GM21825 (cell line): ENCODE results near the gene ZNRF1.
"Not testable (repeated sequence)": the region's sequence is repeated elsewhere in the genome, so short reads cannot be mapped to it uniquely, and the experiment has no call there.

ENCODE experiments used
- ATAC-seq: cut with Tn5 transposase; IDR thresholded peaks from one replicate; pipeline ENCODE4 v1.9.1; 2021; ENCODE audit warnings: mild to moderate bottlenecking, moderate library complexity; ENCODE audit not compliant: unreplicated experiment

The ZNRF1 gene

DNA sequence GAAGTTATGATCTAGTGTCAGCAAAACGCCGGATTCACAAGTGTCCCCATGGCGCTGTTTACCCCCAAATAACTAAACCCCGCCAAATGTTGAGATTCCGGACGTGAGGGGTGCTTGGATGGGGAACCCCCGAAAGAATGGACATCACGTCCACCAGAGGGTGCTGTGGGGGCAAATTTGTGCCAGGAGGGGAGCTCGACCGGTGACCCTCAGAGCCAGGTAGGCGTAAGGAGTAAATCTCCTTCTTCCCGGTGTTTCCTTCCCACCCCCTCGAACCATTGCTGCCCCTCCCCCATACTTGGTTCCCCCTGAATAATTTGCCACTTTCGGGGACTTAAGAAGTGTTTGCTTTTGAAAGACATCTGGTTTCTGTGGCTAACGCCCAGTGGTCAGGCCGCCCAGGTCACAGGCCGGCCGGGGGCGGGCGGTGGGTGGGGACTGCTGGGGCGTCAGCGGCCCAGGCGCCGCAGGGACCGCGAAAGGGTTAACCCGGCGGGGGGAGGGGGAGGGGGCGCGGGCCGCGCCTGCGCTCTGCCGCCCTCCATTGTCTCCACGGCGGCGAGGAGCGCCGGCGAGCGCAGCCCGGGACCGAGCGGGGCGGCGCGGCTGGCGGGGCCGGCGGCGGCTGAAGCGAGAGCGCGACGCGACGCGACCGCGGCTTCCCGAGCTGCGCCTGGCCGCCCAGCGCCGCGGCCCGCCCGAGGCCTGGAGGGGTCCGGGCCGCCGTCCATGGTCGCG, at the start of gene ZNRF1:
ZNRF1 (plus strand) TSS at position 544 of the 738 bp plus-strand sequence. CDS start 648 bp downstream, outside the sequence.
- ATAC-seq = peak; percentile 60

DNA sequence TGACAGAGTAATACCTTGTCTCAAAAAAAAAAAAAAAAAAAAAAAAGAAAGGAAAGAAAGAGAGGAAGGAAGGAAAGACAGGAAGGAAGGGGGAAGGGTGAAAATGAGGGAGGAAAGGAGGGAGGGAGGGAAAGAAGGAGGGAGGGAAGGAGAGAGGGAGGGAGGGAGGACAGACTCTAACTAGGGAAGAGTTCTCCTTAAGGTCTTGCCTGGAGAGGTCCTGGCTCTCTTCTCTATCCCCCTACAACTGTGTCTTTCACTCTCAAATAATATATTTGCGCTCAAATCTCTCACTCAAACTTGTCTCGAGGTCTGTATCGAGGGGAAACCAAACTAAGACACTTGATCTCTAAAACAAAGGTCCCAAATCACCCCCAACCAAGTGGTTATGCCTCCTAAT, 49.5 kb upstream of the ZNRF1 start:
- ATAC-seq = no peak

DNA sequence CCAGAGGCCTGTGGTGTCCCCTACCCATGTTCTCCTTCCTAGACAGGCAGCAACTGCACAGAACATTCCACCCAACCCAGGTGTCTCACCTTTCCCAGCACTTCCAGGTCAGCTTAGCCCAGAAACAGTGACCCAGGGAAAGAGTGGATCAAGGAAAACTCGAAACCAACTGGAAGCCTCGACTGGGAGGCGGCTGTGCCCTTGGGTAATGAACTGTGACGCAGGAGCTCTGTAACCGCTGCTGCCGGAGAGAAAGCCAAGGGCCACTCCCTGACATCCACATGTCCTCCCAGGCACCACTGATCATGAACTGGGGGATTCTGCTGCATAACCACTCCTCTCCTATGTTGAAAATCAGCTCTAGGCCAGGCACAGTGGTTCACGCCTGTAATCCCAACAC, 48.3 kb upstream of the ZNRF1 start:
- ATAC-seq = no peak

DNA sequence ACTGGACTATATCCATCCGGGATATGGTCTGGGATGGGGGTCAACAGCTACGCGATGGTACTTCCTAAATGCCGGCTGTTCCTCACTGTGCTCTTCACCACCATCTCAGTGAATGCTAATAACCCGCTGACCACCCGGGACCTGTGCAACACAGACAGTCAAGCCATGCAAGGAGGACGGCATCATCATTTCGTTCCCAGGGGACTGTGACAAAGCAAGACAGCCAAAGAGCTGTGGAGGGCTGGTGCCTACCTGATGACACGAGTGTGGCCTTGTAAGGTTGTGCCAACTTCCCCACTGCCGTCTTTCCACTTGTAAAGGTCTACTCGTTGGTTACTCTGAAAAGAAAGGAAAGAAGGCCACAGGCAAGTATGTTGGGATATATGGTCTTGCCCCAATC, 47.6 kb upstream of the ZNRF1 start:
- ATAC-seq = no peak

DNA sequence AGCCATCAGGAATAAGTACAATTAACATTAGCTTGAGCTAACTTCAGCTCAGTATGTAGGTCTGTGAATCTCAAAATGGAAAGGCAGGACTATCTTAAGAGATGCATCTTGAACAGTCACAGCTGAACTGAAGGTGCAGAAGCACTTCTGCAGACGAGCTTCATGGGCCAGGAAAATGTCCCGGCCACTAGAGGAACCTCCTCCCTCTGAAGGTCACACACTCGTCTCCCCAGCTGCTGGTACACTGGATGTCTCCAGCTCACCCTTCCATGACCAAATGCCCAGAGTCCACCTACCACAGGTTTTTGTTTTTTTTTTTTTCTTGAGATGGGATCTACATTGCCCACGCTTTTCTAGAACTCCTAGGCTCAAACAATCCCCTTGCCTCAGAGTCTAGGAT, 47.1 kb upstream of the ZNRF1 start:
- no peak for ATAC-seq

DNA sequence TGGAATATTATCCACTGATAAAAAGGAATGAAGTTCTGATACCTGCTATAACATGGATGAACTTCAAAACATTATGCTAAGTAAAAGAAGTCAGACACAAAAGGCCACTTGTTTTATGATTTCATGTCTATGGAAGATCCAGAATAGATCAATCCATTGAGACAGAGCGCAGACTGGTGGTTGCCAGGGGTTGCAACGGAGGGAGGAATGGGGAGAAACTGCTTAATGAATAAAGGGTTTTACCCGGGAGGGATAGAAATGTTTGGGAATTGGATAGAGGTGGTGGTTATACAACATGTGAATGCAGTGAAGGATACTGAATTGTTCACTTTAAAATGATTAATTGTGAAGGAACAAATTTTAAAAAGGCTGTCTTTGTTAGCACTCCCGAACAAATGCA, 44.1 kb upstream of the ZNRF1 start:
- no peak for ATAC-seq

DNA sequence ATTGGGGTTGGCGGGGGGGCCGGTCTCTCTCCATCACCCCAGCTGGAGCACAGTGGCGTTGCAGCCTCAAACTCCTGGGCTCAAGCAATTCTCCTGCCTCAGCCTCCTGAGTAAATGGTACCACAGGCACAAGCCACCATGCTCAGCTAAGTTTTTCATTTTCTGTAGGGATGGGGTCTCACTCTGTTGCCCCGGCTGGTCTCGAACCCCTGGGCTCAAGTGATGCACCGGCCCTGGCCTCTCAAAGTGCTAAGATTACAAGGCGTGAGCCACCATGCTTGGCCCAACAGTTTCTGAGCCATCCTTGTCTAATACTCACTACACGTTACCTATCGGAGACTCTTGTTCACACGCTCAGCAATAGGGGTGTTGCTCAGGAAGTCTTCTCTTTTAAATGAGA, 25.5 kb upstream of the ZNRF1 start:
- ATAC-seq = no peak

DNA sequence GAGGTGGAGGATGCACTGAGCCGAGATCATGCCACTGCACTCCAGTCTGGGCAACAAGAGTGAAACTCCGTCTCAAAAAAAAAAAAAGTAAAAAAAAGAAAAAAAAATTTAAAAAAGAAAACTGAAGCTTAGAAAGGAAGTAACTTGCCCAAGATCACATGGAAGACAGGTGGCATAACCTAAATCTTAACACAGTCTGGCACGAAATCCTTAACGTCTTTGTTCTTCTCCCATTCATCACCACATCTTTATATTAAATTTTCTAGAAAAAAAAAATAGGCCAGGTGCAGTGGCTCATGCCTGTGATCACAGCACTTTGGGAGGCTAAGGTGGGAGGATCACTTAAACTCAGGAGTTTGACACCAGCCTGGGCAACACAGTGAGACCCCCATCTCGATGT, 23.2 kb upstream of the ZNRF1 start:
- ATAC-seq = no peak

DNA sequence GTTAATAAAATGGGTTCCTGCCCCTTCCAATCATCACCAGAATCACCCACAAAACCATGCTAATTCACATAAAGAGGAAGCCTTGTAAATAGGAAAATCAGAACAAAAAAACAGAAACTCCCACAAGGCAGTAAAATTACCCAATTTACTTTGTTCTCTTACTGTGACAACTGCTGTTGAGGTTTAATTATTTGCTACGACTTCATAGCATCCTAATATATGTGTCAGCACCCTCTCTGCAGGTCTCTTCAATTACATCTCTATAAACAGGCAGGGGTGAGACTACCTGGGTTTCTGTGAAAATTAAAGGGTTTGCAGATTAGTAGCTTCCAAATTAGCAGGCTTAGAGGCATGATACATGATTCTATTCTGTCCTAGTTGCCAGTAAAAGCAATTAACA, 16.6 kb upstream of the ZNRF1 start:
- no peak for ATAC-seq

DNA sequence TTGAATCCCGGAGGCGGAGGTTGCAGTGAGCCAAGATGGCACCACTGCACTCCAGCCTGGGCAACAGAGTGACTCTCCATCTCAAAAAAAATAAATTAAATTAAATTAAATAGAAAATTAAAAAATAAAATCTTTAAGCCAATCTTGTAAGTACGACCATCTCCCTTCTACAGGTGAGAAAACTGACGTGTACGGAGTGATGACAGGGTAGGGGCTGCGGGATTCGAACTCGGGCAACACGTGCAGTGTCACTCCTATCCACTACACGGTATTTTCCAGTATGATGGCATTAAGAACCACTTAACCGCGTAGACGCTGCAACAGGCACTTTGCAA, 14.7 kb upstream of the ZNRF1 start:
- ATAC-seq = no peak

DNA sequence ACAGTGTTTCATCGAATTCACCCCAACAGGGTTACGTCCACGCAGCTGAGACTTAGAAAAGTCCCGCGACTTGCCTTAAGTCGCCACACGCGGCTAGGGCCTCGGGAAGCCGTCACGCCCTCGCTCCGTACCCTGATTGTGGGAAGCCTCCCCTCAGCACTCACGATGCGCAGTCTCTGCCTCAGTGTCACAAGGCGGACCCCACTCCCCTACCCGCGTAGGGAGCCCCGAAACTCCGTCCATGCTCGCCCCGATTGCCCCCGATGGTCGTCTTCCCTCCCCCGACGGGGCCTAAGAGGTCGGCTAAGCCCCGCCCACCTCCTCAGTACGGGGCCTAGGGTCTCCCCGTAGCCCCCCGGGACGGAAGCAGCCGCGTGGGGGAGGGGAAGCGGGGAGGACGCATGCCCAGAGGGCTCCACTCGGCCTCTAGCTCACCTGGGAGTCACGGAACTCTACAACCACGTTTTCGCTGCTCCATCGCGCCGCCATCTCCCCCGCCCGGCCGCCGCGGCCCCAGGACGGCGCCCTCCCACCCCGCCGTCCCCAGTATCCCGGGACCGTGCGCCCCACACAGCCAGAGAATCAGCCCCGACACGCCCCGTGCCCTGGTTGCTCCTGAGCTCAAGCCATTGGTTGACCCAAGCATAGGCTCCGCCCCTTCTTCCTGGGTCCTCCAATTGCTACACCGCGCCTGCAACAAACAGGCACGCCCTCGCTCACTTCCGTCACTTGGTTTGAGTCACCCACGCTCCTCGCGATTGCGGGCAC, 14.1 kb upstream of the ZNRF1 start, which contains the start of gene WDR59:
WDR59 (minus strand) TSS at position 595 of the 768 bp plus-strand sequence; CDS start at position 489, 106 bp downstream.
- ATAC-seq = peak; percentile 99

DNA sequence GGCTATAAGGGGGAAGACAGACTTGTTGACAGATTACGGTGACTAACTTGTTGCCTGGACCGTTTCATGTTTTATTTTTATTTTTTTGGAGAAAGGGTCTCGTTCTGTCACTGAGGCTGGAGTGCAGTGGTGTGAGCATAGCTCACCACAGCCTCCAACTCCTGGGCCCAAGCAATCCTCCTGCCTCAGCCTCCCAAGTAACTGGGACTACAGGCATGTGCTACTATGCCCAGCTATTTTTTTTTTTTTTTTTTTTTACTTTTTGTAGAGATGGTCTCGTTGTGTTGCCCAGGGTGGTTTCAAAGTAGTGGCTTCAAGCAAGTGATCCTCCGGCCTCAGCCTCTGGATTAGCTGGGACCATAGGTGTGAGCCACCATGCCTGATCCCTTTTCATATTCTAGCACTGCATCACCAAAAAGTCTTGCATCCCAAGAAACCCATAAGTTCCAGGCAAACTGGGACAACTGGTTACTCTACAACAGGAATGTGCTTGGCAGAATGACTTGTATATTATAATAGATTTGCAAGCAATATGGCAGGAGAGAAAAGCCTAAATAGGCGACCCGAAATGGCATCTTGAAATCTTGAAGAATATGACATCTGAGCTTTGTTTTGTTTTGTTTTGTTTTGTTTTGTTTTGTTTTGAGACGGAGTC, 11.7 kb upstream of the ZNRF1 start:
- no peak for ATAC-seq

DNA sequence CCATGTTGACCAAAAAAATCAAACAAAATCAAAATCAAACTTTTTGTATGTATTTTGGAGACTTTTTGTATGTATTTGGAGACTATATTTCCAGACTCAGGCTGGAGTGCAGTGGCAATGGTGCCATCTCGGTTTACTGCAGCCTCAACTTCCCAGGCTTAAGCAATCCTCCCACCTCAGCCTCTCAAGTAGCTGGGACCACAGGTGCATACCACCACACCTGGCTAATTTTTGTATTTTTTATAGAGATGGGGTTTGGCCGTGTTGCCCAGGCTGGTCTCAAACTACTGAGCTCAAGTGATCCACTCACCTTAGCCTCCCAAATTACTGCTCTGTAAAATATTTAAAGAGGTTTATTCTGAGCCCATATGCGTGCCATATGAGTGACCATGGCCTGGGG, 9.0 kb upstream of the ZNRF1 start:
- not testable (repeated sequence) for ATAC-seq

DNA sequence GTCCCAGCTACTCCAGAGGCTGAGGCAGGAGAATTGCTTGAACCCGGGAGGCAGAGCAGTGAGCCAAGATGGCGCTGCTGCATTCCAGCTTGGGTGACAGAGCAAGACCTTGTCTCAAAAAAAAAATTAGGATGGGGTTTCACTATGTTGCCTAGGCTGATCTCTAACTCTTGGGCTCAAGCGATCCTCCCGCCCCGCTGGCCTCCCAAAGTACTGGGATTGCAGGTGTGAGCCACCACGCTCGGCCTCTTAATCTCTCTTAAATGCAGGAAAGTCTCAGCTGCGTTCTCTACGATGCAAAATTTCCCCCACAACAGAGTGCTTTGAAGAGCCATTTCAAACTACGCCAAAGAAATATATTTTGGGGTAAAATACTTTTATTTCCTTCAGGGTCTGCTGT, 8.0 kb upstream of the ZNRF1 start:
- no peak for ATAC-seq

DNA sequence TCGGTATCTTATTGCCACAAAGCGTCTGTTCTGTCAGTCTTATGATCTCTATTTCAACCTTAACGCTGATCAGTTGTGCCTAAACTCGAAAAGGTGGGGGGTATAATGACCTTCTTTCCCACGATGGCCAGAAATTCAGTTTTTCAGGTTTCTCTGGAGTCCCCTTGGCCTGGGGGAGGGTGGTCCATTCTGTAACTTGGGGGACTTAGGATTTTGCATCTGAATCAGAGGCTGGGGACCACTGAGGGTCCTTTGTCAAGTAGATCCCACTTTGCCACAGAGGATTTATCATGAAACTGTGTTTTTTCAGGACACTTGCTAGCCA, 7.6 kb upstream of the ZNRF1 start:
- ATAC-seq = no peak

DNA sequence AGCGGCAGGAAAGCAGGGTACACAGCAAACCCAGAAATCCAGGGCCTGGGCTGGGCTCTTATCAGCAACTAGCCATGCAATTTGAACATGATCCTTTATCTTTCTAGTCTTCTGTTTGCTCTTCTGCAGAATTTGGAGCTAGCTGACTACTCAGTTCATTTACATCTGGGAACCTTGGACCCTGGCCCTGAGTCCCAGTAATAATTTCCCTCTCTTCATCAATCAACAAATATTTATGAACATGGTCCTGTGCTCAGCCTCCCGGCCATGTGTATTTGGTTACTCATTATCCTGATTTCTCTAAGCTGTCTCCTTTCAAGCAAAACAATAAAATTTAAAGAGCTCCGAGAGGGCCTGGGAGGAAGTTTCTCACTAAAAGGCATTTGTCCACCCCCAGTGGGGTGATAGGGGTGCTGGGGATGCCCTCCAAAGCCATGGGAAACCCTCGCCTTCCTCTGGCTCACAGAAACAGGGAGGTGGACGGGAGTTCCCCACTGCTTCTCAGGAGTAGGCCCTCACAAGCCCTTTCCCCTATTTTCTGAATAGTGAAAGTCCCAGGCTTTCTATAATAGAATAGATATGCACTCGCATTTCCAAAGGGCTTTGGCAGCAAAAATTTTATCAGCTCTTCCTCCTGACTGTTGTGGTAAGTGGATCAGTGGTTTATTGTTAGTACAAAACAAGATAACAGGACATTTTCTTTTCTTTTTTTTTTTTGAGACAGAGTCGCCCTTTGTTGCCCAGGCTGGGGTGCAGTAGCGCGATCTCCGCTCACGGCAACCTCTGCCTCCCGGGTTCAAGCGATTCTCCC, 7.0 kb upstream of the ZNRF1 start:
- ATAC-seq = no peak

DNA sequence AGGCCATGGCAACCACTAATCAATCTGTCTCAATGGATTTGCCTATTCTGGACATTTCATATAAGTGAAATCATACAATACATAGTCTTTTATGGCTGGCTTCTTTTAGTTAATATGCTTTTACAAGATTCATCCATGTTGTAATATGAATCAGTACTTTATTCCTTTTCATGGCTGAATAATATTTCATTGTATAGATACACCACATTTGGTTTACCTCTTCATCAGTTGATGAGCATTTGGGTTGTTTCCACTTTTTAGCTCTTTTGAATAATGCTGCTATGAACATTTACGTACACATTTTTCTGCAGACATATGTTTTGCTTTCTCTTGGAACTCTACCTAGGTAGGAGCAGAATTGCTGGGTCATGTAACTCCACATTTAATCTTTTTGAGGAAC, 2.8 kb upstream of the ZNRF1 start:
- ATAC-seq = no peak

DNA sequence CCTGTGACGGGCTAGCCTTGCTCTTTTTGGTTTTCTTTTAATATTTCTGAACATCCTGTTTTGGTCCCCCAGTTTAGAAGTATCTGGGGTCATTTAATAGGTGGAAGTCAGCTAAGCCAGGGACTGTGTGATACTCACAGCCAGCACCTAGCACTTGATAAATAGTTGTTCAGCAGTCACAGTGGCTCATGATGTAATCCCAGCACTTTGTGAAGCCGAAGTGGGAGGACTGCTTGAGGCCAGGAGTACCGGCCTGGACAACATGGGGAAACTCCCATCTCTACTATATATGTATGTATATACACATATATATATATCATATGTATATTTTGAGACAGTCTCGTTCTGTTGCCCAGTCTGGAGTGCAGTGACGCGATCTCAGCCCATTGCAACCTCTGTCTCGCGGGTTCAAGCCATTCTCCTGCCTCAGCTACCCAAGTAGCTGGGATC, 1.8 kb upstream of the ZNRF1 start:
- no peak for ATAC-seq

DNA sequence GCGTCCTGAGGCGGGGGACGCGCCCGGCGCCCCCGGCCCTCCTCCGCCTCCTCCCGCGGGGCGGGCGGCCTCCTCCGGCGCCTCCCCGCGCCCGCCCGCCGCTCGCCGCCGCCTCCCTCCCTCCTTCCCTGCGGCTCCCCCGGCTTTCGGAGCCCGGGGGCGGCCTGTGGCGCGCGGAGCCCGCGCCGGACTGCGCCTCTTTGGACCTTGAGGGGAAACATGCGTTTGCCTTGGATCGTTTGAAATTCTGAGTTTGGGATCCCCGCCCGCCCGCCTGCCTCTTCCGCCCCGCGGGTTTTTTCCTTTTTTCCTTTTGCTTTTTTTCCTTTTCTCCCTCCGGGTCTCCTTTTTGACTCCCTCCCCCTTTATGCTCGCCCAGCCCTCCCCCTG, 390 bp downstream of the ZNRF1 start:
- no peak for ATAC-seq

DNA sequence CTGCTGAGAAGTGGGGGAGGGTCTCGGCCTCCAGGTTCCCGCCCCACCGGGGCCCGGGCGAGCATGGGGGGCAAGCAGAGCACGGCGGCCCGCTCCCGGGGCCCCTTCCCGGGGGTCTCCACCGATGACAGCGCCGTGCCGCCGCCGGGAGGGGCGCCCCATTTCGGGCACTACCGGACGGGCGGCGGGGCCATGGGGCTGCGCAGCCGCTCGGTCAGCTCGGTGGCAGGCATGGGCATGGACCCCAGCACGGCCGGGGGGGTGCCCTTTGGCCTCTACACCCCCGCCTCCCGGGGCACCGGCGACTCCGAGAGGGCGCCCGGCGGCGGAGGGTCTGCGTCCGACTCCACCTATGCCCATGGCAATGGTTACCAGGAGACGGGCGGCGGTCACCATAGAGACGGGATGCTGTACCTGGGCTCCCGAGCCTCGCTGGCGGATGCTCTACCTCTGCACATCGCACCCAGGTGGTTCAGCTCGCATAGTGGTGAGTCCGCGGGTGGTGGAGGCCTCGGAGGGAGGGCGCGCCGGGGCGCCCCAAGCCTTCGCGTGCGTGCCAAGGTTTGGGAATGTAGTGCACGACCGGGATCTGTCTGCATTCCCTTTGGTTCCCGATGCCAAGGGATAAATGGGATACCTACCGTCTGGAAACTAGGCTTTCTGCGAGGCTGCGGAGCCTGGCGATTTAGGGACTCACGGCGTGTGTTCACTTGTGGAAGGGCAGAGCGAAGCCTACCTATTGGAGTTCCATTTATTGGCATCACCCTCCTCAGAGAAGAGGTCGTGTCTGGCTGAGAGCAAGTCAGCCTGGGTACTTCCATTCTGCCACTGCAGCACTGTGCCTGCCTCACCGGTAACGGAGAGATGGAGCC, 1.0 kb downstream of the ZNRF1 start:
- ATAC-seq = no peak
